ENCODE results near the gene LATS2. TPM values are rescaled to one million over a fixed set of nuclear protein-coding genes. Genes with fewer than 3 reads are reported as not detected.

The LATS2 gene
- total RNA-seq, 1 experiment from 2014 or later = 25.1 TPM

DNA sequence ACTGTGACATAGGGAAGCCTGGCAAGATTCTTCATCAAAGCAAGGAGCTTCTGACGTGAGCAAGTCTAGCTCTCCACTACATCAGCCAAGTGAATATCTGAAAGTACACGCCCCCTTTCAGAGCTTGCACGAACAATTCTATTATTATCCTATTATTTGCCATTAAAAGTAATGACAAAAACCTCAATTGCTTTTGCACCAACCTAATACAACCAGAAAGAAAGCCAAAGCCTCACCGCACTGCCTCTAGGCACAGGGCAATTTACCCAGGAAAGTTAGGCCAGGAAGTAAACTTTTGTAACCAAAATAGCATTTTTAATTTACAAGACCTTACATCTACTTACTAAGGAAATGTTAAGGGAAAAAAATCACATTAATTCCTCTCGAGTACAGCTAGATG lies 41.2 kb downstream of the LATS2 start:
- no peak for DNase-seq (ENCODE audit: low spot score)

GRCh38 chr13:21018220-21018619 lies 43.2 kb downstream of the LATS2 start:
- no peak for DNase-seq (ENCODE audit: low spot score)

- no peak for DNase-seq (ENCODE audit: low spot score)
Observed at GRCh38 chr13:21016487-21016886, 44.9 kb downstream of the LATS2 start.

GRCh38 chr13:21015284-21015683 lies 46.1 kb downstream of the LATS2 start:
- DNase-seq (ENCODE audit: low spot score) = no peak

DNA sequence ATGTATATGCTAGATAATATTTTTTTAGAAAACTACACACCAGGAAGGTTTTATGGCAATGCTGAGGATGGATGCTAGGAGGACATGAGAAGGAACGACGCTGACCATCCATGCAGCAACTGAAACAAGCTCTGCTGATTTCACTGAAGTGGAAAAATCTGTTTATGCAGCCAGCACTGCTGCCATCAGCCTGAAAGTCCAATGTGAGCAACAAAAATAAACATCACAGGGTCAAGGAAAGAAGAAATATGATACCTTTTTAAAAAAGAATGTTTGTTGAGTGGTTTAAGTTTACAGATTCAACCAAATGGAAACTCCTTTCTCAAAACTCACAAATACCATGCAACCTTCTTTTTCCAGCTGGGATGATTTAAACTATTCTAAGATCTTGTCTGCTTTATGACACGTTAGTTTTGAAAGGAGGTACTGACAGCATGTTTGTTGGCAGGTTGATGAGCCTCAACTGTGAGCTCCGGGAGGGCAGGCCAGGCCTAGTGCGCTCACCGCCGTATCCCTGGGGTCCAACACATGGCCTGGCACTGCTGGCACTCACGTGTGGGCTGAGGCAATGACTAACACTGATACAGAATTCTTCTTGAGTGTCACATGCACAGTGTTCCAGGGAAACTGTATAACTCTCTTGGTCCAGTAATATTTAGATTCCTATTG lies 46.8 kb downstream of the LATS2 start:
- DNase-seq (ENCODE audit: low spot score) = no peak

GRCh38 chr13:21014139-21014501 lies 47.3 kb downstream of the LATS2 start:
- DNase-seq (ENCODE audit: low spot score) = no peak

GRCh38 chr13:21013682-21014038 lies 47.7 kb downstream of the LATS2 start:
- no peak for DNase-seq (ENCODE audit: low spot score)

DNA sequence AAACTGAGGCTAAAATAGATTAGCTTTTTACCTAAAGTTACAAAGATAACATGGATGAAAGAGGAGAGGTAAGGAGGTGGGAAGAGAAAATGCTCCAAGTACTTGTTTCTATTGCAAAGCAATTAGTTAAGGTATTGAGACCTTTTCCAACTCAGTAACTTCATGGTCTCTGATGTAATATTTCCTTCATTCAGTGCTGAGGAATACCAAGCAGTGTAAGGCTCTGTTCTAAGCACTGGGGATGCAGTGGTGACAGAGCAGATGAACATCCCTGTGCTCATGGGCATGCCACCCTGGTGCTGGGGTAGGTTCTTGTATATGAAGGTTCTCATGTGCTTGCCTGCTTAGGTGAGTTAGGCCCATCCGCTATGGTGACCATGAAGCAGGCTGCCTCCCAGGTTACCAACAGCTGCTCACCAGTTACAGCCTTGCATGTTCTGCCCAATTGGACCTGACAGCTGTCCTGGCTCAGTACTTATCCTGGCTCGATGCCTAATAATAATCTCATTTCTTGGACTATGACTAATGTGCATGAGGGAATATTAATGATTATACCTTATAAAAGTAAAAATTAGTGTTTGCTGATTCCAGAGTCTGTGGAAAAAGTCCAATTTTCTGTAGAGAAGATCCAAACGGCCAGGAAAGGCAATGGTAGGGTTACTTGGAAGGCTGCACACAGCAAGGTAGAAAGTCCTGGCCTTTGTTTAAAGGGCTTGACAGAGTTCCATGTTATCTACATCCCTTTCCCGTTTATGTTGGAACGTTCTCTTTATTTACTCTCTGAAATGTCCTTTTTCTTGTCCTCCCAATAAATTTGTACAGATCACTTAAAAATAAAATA lies 48.3 kb downstream of the LATS2 start:
- DNase-seq (ENCODE audit: low spot score) = no peak

- DNase-seq (ENCODE audit: low spot score) = no peak
Observed at GRCh38 chr13:21012211-21012610, 49.2 kb downstream of the LATS2 start.

GRCh38 chr13:21011378-21011777 lies 50.0 kb downstream of the LATS2 start:
- DNase-seq (ENCODE audit: low spot score) = no peak

DNA sequence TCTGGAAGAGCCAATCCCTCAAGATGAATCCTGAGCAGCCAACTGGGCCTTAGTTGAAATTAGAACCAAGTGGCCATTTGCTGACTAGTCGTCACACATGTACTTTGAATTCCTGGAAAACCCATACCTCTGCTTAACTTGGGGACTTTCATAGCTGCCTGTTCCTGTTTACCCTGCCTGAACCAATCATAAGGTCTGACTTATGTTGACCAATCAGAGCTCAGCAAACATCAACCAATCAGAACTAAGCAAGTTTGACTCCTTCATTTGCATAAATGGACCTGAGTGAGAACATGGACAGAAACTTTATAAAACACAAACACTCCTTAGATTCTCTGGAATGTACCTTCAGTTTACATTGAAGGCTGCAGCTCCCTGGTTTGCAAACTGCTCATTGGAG lies 50.8 kb downstream of the LATS2 start:
- no peak for DNase-seq (ENCODE audit: low spot score)

DNA sequence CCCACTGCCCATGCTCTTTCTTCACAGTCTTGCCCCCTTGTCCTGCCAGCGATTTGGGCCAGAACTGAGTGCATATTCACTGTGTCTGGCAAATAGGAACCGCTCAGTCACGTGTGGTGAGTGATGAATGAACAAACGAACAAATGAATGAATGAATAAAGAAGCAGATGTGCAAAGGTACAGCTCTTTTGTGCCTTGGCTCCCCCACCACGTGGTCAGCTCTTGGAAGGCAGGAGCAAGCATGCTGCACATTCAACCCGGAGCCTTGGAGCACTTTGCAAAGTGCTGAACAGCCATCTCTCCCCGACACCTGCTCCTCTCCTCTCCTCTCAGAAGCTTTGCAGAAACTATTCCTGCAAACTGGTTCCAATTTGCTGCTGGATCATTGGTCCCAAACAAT lies 52.4 kb downstream of the LATS2 start:
- no peak for DNase-seq (ENCODE audit: low spot score)

DNA sequence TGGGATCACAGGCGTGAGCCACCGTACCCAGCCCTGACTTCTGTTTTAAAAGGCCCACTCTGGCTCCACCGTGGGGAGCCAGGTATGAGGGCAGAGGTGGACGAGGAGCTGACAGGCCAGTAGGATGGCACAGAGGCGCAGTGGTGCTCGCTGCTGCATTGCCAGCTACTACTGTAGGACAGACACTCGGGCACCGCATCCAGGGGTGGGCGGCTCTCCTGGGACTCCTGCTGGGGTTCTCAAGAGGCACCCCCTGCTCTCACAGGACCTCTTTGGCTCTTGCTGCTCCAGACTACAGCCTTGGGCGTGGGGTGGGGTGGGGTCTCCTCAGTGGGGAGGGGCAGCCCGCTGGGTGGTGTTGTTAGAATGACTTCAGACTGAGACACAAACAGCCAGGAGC lies 53.4 kb downstream of the LATS2 start:
- DNase-seq (ENCODE audit: low spot score) = no peak

DNA sequence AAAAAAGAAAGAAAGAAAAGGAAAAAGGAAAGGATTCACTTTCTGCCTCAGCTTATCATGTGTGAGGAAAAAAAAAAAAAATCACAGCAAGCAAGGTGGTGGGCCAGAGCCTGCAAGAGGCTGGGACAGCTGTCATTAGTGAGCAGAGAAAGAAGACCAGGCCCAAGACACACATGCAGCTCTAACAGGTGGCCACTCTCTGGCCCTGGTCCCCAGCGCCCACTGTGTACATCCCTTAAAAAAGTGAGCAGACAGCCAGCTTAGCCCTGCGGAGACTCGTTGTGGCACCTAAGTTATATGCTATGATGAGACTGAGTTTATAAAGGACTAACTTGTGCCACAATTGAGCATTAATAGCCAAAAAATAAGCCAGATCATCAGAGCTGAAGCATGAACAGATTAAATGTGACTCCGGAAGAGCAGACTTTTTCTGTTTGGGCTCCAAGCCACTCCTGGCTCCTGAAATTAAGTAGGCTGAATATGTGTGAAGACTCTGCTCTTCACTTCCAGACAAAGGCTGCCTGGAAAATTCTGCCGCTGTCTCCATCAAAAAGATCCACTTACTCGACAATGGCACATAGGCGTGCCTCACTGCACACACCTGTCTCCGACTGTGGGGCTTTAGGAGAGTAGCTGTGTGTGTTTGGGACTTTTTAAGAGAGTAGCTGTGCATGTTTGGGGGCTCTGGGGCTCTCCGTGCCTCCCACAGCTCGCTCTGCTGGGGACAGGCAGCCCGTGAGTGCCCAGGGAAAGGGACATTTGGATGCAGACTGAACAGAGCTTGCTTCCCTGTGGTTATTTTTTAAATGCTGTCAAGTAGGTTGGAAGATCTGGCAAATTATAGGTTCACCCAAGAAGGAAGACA lies 55.0 kb downstream of the LATS2 start:
- no peak for DNase-seq (ENCODE audit: low spot score)

DNA sequence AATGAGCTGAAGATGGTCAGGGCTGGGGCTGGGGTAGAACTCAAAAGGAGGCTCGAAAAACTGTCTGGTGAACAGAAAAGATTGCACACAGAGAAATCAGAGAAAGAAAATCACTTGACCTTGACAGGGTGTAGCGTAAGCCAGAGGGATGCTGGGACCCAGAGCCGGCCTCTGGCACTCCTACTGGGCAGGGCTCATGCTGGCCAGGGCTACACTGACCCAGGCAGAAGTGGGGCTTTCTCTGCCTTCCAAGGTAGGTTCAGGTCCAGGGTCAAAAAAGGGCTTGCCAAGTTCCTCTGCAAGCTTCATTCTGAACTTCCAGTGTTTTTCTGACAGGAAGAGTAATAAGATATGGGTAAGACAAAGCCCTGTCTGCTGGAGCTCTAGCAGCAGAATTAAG lies 56.2 kb downstream of the LATS2 start:
- DNase-seq (ENCODE audit: low spot score) = no peak

- no peak for DNase-seq (ENCODE audit: low spot score)
Observed at GRCh38 chr13:21001471-21001870, 59.9 kb downstream of the LATS2 start.

DNA sequence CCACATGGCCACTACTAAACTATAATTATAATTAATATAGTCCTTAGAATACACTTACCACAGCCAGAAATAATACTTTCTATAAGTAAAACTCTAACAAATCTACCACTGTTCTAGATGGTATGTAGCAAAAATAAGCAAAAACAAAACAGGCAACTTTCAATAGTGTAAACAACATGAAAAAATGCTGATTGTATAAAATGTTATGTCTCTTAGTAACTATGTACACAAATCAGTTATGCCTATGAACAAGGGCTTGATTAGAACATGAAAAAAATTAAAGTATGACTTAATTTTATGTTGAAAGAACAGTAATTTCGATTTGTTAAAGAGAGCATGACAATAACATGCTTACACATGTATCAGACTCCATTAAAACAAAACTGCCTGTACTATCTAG lies 60.7 kb downstream of the LATS2 start:
- DNase-seq (ENCODE audit: low spot score) = no peak

- DNase-seq (ENCODE audit: low spot score) = no peak
Observed at GRCh38 chr13:20998649-20999415, 62.6 kb downstream of the LATS2 start.

DNA sequence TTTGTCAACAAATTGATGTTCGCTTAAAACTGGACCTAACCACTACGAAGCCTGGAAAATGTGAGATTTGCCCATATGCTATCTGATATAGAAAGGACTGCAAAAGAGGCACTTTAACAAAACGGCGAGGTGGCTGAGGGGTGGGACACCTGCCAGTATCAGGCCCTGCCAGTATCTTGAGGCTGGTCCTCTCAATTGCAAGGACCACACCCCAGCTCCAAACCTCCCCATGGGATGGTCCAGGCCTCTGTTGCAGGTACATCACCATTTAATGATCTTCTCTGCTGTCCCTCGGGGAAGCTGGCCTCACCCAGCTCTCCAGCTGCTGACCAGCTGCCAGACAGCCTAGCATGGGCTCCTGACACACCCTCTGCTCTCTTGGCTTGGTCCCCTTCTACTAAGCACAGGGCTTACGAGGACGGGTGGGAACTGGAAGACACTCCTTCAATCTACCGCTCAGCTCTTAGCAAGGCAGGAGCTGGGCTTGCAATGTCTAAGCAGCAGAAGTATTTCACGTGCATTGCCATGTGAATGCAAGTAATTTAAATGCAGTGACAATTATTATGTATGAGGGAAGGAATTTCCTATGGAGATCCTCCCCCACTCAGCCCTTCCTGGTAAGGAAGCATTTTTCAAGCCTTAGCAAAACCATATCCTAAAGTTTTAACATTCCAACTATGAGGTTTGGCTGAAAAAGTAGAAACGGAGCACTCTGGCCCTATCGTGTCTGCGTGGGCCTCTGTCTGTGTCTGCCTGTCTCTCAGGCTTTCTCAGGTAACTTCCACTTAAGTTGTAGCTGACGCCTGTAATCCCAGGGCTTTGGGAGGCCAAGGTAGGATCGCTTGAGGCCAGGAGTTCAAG lies 63.9 kb downstream of the LATS2 start:
- DNase-seq (ENCODE audit: low spot score) = no peak

DNA sequence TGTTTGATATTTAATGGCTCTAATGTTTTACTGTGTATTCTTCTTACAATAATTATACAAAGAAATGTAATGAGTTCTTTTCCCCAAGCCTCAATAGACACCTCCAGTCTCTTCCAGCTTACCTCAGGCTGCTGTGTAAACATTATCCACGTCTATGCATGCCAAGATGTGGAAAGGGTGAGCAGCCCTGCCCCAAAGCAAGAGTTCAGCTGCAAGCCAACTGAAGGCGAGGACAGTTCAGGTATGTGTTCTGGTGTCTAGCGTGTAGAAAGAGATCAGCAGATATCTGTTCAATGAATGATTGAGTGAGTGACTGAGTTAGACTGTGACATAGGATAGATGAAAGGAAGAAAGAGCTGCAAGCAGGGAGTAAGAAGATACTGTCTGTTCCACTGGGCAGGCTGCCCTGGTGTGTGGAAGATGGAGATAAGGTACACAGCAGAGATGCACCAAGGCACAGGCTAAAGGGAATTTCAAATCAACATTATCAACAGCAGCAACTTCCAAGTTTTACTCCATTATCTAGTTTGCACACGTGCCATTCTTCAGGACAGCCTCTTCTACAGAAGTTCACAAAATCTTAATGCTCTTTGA lies 66.0 kb downstream of the LATS2 start:
- DNase-seq (ENCODE audit: low spot score) = no peak

All from HT-29 (cell line).